Progenitor cell of endocrine pancreas (in vitro differentiated cells): ENCODE data around the gene RCAN1. TPM values are rescaled to one million over a fixed set of nuclear protein-coding genes. Genes with fewer than 3 reads are reported as not detected.
A peak's percentile ranks its signal among the peaks of the same experiment; 100 is the strongest.

Source experiments
- DNase-seq: peaks from one replicate; pipeline ENCODE4 v3.0.0; 2021; ENCODE audit warnings: low spot score; ENCODE audit not compliant: unreplicated experiment
- H3K27ac Mint-ChIP-seq: 2 replicates; pipeline ENCODE4 v1.8.0; 2021; ENCODE audit warnings: mild to moderate bottlenecking, moderate library complexity, mixed read lengths
- H3K27me3 Mint-ChIP-seq: 2 replicates; pipeline ENCODE4 v1.8.0; 2021; ENCODE audit warnings: mixed read lengths
- H3K36me3 Mint-ChIP-seq: 2 replicates; pipeline ENCODE4 v1.8.0; 2022; ENCODE audit warnings: mixed read lengths; ENCODE audit not compliant: insufficient read depth
- H3K4me1 Mint-ChIP-seq: 2 replicates; pipeline ENCODE4 v1.8.0; 2021; ENCODE audit warnings: low read depth, mixed read lengths
- H3K4me3 Mint-ChIP-seq: 2 replicates; pipeline ENCODE4 v1.8.0; 2021; ENCODE audit warnings: low read depth, mild to moderate bottlenecking, moderate library complexity, mixed read lengths
- H3K9me3 Mint-ChIP-seq: 2 replicates; pipeline ENCODE4 v1.8.0; 2021; ENCODE audit warnings: low read depth, mixed read lengths
- total RNA-seq: library from RNA; stranded (reverse); gene quantifications from 2 replicates; pipeline ENCODE4 v1.2.1, GENCODE V29; 2021
- TF ChIP-seq, protein P1 (sequence below): fragments of 200-600 bp; sonication (generic); IDR thresholded peaks from one replicate; pipeline ENCODE4 v1.5.0; 2021; ENCODE audit warnings: antibody characterized with exemption, mild to moderate bottlenecking; ENCODE audit not compliant: unreplicated experiment

RCAN1 gene
- total RNA-seq, 1 donor from 2014 or later, result 11.6 TPM

- H3K4me3 Mint-ChIP-seq, result no peak overlapping the region
- H3K36me3 Mint-ChIP-seq, result peaks cover 5% of the 10 kb centered on the region
- TF ChIP-seq, protein P1, sequence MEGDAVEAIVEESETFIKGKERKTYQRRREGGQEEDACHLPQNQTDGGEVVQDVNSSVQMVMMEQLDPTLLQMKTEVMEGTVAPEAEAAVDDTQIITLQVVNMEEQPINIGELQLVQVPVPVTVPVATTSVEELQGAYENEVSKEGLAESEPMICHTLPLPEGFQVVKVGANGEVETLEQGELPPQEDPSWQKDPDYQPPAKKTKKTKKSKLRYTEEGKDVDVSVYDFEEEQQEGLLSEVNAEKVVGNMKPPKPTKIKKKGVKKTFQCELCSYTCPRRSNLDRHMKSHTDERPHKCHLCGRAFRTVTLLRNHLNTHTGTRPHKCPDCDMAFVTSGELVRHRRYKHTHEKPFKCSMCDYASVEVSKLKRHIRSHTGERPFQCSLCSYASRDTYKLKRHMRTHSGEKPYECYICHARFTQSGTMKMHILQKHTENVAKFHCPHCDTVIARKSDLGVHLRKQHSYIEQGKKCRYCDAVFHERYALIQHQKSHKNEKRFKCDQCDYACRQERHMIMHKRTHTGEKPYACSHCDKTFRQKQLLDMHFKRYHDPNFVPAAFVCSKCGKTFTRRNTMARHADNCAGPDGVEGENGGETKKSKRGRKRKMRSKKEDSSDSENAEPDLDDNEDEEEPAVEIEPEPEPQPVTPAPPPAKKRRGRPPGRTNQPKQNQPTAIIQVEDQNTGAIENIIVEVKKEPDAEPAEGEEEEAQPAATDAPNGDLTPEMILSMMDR, result no peak
- peaks cover 28% of the 10 kb centered on the region for H3K4me1 Mint-ChIP-seq
- peaks cover 20% of the 10 kb centered on the region for H3K9me3 Mint-ChIP-seq
- H3K27ac Mint-ChIP-seq, result peak overlapping the region; percentile 31
- DNase-seq, result no peak
- H3K27me3 Mint-ChIP-seq, result no peaks in the 10 kb centered on the region
These were observed 36.0 kb upstream of the RCAN1 start for GRCh38 chr21:34650861-34651431.

GRCh38 chr21:34649400-34649799 is 34.5 kb upstream of the RCAN1 start:
- DNase-seq, result no peak
- Mint-ChIP-seq H3K27ac (no peak overlapping the region), H3K27me3 (no peaks in the 10 kb centered on the region), H3K4me1 (peaks cover 31% of the 10 kb centered on the region), H3K36me3 (peaks cover 5% of the 10 kb centered on the region), H3K9me3 (peaks cover 20% of the 10 kb centered on the region), H3K4me3 (no peak overlapping the region)
- TF ChIP-seq, protein P1, result no peak

DNA sequence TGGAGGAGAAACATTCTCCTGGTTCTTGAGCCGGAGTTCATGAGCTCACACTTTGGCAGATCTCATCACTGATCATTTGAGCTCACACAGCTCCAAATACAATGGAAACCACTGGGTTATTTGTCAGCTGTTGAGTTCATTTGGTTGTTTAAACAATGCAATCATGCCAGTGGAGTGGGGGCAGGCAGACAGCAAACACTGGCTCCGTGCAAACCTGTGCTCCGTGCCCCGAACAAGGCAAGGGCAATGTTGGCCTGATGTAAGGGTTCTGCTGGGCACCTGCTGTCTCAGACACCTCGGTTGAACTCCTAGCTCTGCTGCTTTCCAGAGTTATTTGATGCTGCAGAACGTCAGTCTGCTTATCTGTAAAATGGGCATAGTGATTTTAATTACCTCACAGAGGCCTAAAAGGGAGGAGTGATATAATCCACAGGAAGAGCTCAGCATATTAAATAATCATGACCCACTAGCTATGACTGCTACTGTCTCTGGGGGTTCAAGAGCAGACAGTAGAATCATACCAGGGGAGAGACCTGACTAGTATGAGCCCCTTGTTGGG is 33.9 kb upstream of the RCAN1 start:
- DNase-seq, result no peak
- TF ChIP-seq, protein P1, result no peak
- Mint-ChIP-seq H3K27me3 (no peaks in the 10 kb centered on the region), H3K4me3 (no peak overlapping the region), H3K4me1 (peaks cover 31% of the 10 kb centered on the region), H3K36me3 (peaks cover 5% of the 10 kb centered on the region), H3K27ac (no peak overlapping the region), H3K9me3 (peaks cover 20% of the 10 kb centered on the region)

GRCh38 chr21:34647555-34647954 is 32.6 kb upstream of the RCAN1 start:
- Mint-ChIP-seq H3K4me1 (peaks cover 31% of the 10 kb centered on the region), H3K36me3 (peaks cover 2% of the 10 kb centered on the region), H3K9me3 (peaks cover 10% of the 10 kb centered on the region), H3K4me3 (no peak overlapping the region), H3K27me3 (no peaks in the 10 kb centered on the region), H3K27ac (no peak overlapping the region)
- no peak for DNase-seq
- TF ChIP-seq, protein P1, result no peak

DNA sequence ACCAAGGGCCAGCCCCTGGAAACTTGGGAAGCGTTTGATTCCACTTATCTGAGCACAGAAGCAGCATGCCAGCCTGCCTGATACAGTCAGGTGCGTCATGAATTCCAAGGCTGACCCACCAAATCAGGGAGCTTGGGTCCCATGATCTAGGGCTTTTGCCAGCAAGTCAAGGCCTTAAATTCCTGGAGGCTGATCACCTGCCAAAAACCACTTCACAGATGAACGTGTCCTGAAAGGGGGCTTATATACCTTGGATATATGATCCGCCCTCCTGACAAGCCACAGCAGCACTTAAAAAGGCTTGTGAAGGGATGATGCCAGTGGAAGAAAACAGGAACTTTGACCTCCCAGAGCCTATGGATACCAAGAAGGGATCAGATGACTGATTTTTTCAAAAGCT is 29.9 kb upstream of the RCAN1 start:
- peaks cover 22% of the 10 kb centered on the region for H3K4me1 Mint-ChIP-seq
- no peak overlapping the region for H3K27ac Mint-ChIP-seq
- no peaks in the 10 kb centered on the region for H3K27me3 Mint-ChIP-seq
- H3K36me3 Mint-ChIP-seq, result no peaks in the 10 kb centered on the region
- no peak for DNase-seq
- TF ChIP-seq, protein P1, result no peak
- H3K9me3 Mint-ChIP-seq, result no peaks in the 10 kb centered on the region
- H3K4me3 Mint-ChIP-seq, result no peak overlapping the region
